ENCODE results near the gene LSM3. TPM values are rescaled to one million over a fixed set of nuclear protein-coding genes. Genes with fewer than 3 reads are reported as not detected.

LSM3 gene
- total RNA-seq: 9.9 and 10.6 TPM in 2 replicates

GRCh38 chr3:14178247-14179113 is at the start of gene LSM3, which contains the start of gene XPC:
Gene LSM3 (plus strand): TSS chr3:14178817. CDS start chr3:14178861, 44 bp downstream.
Gene XPC (minus strand): TSS chr3:14178601. CDS start chr3:14178568, 33 bp downstream.

Other genes with a start within 250 kb of the LSM3 start
- 11.4 and 11.8 TPM in 2 replicates for gene CHCHD4, start 53.9 kb upstream of the LSM3 start, total RNA-seq
- gene TMEM43, start 53.8 kb upstream of the LSM3 start, total RNA-seq: 78.1 and 101 TPM in 2 replicates
- gene XPC, start 216 bp upstream of the LSM3 start, total RNA-seq: 37.0 and 41.4 TPM in 2 replicates
- gene SLC6A6, start 223.8 kb downstream of the LSM3 start, total RNA-seq: 20.9 and 25.5 TPM in 2 replicates